HG02642 (cell line): Measurements from ENCODE around the gene GLI1.
"Not testable (repeated sequence)": the region's sequence is repeated elsewhere in the genome, so short reads cannot be mapped to it uniquely, and the experiment has no call there.

ENCODE experiments used
- ATAC-seq: cut with Tn5 transposase; IDR thresholded peaks from one replicate; pipeline ENCODE4 v1.9.1; 2021; ENCODE audit warnings: mild to moderate bottlenecking; ENCODE audit not compliant: unreplicated experiment, poor library complexity

GLI1 gene

GRCh38 chr12:57491393-57492280 is 32.1 kb downstream of the GLI1 start:
- ATAC-seq = no peak

GRCh38 chr12:57495051-57495701 is 35.6 kb downstream of the GLI1 start:
- ATAC-seq = not testable (repeated sequence)

- no peak for ATAC-seq
Observed at GRCh38 chr12:57496822-57497221, 37.2 kb downstream of the GLI1 start.

- ATAC-seq = no peak
Observed at GRCh38 chr12:57497223-57498131, 37.9 kb downstream of the GLI1 start.

- ATAC-seq = no peak
Observed at GRCh38 chr12:57498132-57498502, 38.5 kb downstream of the GLI1 start.

GRCh38 chr12:57498571-57498970 is 39.0 kb downstream of the GLI1 start:
- no peak for ATAC-seq

- no peak for ATAC-seq
Observed at GRCh38 chr12:57500213-57500612, 40.6 kb downstream of the GLI1 start.

- not testable (repeated sequence) for ATAC-seq
Observed at GRCh38 chr12:57502311-57502969, 42.9 kb downstream of the GLI1 start.

GRCh38 chr12:57506541-57506940 is 47.0 kb downstream of the GLI1 start:
- ATAC-seq = not testable (repeated sequence)

- ATAC-seq = not testable (repeated sequence)
Observed at GRCh38 chr12:57507796-57508195, 48.2 kb downstream of the GLI1 start.

- no peak for ATAC-seq
Observed at GRCh38 chr12:57511161-57511560, 51.6 kb downstream of the GLI1 start.

GRCh38 chr12:57511588-57512325 is 52.2 kb downstream of the GLI1 start:
- ATAC-seq = no peak

GRCh38 chr12:57512665-57513064 is 53.1 kb downstream of the GLI1 start:
- ATAC-seq = no peak

- ATAC-seq = no peak
Observed at GRCh38 chr12:57513266-57513665, 53.7 kb downstream of the GLI1 start.

GRCh38 chr12:57513677-57514076 is 54.1 kb downstream of the GLI1 start:
- ATAC-seq = not testable (repeated sequence)

GRCh38 chr12:57514246-57514645 is 54.7 kb downstream of the GLI1 start:
- ATAC-seq = not testable (repeated sequence)

GRCh38 chr12:57514720-57515407 is 55.3 kb downstream of the GLI1 start:
- ATAC-seq = no peak

- no peak for ATAC-seq
Observed at GRCh38 chr12:57515408-57515933, 55.9 kb downstream of the GLI1 start.
